ELF-1 (cell line): ENCODE measurements around the gene TEX47.
A peak's percentile ranks its signal among the peaks of the same experiment; 100 is the strongest.

ENCODE experiments used
- DNase-seq: peaks from one replicate; pipeline ENCODE4 v3.0.0-alpha.2; 2016; ENCODE audit warnings: low read depth, low spot score

Gene TEX47

DNA sequence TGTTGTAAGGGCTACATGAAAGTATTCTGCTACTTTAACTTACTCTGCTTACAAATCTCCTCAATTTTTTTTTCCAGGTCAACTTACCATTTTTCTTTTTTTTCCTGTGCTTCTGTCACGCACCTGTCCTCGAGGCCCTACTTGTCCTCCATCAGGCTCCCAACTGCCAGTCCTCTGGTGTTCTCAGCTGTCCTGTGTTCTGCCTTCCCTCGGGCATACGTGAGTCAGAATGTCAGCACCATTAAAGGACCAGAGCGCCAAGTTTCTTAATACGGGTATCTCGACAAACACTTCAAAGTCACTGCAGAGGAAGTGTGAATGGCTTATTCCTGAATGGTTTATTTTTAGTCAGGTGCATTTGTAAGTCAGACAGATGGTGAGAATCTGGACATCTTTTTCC, at the start of gene TEX47:
Gene TEX47 (minus strand): TSS at position 185 of the 400 bp plus-strand sequence. CDS start 795 bp downstream, outside the sequence.
- peak; percentile 6 for DNase-seq

DNA sequence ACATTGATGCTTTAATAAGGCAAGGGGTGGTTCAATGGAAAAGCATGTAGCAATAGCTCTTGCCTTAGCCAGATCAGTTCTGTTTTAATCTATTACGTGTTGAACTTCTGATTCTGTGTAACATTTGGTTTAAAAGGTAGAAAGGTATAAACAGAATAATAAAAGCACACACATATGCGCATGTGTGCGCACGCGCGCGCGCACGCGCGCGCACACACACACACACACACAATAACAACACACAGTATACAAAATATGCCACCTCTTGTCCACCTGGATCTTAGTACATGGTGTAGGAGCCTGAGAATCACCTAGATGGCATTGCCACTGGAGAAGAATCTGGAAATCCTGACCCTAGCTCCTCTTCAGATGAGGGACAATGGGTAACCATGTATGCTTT, 49.6 kb upstream of the TEX47 start:
- no peak for DNase-seq

DNA sequence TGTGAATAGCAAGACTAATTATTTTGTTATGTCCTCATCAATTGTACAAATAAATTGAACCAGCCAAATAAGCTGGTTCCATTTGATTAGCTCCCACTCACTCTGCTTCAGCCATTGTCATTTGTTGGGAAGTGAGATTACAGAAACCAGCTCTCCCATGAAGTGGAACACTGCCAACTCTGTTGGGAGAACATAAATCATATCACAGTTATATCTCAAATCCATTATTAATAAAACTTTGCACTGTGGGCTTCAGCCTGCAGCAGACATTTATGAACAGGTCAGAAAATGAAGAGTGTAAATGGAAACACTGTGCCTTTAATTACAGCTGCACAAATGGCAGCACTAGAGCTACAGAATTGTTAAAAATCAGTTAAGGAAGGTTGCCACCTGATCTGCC, 46.7 kb upstream of the TEX47 start:
- DNase-seq = no peak

DNA sequence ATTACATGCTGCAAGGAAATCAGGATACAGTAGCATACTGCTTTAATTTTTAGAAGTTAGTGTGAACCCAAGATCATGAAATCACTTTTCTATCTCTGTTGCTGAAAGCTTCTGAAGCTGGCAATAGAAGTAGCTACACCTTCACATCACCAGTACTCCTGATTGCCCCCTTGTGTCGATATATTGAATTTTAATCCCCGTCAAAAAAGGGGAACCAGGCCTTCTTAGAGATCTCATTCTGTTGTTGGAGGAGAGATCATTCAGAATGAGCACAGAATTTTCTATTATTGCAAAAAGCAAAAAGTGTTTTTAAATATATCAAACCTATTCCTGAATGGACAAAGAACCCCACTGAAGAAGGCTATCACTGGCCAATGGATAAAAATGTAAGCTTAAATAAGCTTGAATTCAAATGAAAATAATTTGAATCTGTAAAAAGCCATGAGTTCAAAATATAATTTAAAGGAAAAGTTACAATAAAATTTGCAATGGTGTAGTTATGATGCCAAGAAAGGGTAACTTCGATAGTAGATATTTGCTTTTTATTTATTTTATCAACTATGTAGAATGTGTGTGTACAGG, 39.7 kb upstream of the TEX47 start:
- DNase-seq = peak; percentile 27

GRCh38 chr7:88826222-88826621, 30.7 kb upstream of the TEX47 start:
- no peak for DNase-seq

GRCh38 chr7:88818552-88818951, 23.0 kb upstream of the TEX47 start:
- DNase-seq = no peak

DNA sequence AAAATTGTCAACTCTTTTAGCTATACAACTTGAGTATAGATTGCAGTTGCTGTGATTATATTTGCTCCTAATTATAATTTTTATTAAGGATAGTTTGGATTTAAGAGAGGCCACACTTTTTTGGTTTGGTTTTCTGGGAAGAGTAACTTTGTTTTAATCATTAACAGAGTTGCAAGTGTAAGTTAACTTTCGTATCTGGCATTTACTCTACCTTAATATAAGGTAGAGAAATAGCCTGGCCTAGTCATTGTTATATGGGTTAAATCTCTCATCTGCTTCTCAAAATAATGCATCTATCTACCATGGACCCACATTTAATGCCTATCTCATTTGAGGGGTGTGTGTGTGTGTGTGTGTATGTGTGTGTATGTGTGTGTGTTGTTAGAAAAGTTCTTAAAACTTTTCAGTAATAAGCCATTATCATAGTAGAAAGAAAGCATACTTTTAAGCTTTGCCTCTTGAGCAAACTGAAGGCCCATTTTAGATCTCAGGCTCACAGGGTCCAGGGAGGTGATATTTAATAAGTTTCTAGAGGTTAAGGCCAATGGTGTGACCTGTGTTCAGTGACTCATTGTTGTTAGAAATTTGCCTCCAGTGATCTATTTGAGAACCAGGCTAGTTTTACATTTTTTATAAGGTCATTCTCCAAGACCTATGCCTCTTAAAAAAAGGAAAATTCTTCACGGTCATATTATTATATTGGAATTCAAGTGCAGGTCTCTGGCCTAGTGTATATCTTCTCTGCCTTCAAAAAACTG, 10.9 kb upstream of the TEX47 start:
- no peak for DNase-seq

GRCh38 chr7:88801046-88801445, 5.5 kb upstream of the TEX47 start:
- DNase-seq = peak; percentile 6

DNA sequence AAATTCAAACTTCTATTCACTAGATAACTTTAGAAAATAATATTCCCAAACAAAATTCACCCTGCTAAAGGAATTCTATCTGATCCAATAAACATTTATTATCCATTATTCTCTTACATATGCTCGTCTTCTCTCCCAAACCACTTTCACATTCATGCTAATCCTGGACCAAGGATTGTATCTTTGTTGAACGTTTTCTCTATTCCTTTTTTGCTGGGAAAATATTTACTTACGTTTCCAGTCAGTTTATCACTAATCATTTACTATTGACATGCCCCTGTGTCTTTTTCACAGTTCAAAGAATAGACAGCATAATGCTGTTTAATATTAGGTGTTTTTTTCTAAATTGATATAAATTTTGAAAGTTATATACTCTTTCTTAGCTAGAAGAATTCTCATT, 3.2 kb downstream of the TEX47 start:
- no peak for DNase-seq

DNA sequence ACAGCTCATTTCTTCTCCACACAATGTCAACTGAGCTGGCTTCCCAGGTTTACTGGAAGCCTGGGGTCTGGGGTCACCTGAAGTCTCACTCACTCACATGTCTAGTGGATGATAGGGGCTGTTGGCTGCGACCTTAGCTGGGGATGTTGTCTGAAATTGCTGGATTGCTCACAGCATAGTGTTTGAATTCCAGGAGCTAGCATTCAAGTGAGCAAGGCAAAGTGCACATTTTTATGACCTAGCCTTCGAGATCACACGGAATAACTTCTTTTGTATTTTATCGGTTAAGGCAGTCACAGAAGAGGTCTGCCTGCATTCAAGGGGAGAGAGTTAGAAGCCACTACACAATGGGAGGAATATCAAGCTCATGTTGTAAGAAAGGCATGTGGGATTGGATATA, 3.6 kb downstream of the TEX47 start:
- no peak for DNase-seq

DNA sequence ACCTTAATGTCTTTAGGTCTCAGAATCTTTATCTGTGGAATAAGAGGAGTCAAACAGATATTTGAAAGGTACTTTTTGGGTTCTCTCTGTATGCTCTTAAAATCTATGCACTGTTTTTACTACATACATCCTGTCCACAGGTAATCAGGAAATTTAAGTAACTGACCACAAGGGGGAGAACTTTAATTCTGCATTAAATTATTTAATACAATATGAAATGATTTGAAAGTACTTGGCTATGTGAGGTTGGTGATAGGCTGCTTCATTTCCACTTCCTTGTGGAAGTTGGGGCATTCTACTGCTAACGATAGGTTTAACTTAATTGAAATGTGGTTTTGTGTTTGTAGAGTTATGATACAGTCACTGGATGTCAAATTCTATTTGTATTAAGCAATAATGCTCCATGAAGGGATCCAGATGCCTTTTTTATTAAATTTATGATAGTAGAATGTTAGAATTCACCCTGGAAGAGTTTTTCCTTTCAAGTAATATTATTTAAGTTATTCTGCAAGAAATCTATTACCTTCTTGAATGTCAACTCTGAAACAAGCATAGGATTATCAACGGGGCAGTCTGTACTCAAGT, 6.0 kb downstream of the TEX47 start:
- no peak for DNase-seq

DNA sequence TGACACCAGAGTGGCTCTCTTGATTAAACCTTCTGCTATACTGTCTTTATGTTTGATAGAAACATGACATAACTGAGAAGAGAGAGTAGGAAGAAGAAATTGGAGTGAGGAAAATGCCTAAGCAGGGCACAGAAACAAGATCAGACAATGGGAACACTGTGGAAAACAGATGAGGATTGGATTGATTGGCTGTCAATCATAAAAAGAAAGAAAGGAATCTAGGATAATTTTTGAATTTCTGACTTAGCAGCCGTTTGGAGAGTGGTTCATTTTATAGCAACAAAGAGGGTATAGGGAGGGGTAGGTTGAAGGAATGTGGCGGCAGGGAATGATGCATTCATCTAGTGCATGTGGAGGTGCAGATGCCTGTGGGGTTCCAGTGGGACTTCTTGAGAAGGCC, 7.8 kb downstream of the TEX47 start:
- DNase-seq = no peak

- no peak for DNase-seq
Measured at GRCh38 chr7:88775838-88776237, 19.7 kb downstream of the TEX47 start.

- DNase-seq = no peak
Measured at GRCh38 chr7:88772776-88773175, 22.8 kb downstream of the TEX47 start.

DNA sequence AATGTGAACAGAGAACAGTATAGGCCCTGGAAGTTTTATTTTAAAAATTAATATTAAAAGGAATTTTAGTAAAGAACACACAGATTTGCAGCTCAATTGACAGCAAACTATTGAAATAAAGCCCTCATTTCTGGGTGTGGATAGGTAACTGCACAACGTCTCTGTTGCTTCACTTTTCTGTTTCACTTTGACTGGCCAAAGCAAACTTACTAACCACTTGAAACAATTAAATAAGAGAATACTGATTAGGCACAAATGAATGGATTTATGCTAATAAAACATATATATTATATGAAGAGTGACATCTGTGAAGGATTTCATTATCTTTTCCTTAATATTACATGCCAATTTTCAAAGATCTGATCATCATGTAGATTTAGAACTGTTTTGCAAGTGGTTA, 24.1 kb downstream of the TEX47 start:
- DNase-seq = no peak

DNA sequence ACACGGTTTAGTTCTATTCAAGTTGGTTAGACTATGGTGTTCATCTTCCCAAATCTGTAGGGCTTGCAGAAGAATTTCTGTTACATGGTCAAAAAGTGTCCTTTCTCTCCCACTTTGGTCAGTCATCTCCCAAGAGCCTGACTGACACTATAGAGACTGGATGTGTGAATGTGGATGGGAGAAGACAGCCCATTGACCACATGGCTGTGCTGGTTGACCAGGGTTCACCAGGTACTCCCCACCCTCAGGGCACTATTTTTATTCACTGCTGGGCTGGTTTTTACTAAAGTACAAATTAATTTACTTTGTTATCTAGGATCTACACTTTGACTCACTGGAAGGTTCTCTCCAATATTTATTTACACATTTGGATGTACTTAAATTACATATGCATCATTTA, 33.8 kb downstream of the TEX47 start:
- DNase-seq = no peak

DNA sequence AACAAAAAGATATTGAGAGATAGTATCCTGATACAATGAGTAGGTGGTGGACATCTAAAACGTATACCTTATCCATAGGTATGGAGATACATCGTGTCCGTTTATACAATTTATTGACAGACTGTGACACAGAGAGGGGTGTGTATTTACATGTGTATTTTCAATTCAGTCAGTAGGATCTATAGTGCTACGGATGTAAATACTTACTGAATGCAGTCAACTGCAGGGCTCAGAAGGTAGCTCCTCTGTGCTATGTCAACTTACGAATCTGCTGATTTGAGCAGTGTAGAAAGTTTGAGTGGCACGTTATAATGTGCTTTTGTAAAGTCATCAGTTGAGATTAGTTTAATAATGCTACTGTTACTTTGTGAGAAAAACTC, 35.4 kb downstream of the TEX47 start:
- DNase-seq = no peak

GRCh38 chr7:88759230-88760135, 36.1 kb downstream of the TEX47 start, which contains the start of gene ZNF804B:
ZNF804B (plus strand) TSS chr7:88759700; CDS start chr7:88759977, 277 bp downstream.
- peak; percentile 50 for DNase-seq

DNA sequence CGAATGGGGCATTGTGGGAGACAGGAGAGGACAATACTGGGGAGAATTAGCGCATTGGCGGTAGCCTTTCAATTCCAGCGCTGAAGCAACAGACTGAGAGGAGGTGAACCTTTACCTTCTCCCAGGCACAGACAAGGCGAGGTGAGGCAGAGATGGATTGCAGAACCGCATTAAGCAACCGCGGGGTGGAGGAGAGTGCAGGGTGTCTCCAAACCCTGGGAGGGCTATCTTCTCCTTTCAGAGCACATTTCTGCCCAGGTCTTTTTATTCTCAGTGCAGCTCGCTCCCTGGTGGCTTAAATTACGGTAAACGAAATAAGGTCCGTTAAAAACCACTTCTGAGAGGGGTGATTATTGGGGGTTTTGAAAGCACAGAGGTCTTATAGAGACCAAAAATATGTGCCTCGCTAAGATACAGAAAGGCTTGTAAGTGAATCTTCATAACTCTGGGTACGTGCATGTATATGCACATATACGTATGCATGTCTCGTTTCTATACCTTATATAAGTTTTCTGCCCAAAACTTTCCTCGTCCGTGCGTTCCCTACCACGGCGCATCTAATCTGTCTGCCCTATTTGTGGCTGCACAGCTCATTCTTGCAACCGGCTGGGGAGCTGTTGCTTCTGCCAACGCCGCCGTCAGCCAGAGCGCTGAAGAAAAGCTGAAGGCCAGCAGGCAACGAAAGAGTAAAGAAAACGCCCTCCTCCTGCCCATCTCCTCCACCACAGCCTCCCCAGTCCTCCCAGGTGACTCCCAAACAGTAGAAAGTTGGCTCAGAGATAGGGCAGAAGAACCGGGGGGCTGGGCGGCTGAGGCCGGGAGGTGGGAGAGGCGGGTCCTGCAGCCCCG, 36.9 kb downstream of the TEX47 start:
- peak; percentile 54 for DNase-seq

- no peak for DNase-seq
Measured at GRCh38 chr7:88757371-88757770, 38.2 kb downstream of the TEX47 start.

DNA sequence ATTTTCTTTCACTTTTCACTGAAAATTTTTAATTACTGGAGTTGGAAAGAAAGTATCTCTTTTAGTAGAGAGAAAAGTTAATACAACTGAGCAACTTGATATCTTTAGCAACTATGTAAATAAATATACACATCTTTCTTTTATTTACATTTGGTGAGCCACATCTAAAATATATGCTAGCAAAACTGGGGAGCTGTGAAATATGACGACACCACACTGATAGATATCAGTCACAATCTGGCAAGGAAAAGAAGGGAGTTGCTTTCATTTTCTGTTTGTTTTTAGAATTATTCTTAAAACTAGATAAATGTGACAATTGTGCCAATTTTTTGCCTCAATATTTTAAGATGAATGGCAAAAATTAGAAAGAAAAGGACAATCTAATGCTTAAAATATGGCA, 38.7 kb downstream of the TEX47 start:
- DNase-seq = no peak
